Measurements from ENCODE around the gene SGMS1.

Gene SGMS1

GRCh38 chr10:50605951-50606270 is 17.8 kb downstream of the SGMS1 start:
- TF ChIP-seq EZH2phosphoT487 (IDR thresholded peaks at IDR 0.05; ENCODE audit: low read depth): no peak
- TF ChIP-seq CTCF (IDR thresholded peaks at IDR 0.05; ENCODE audit: low read depth, low read length): no peak
- Histone ChIP-seq H3K4me2 (ENCODE audit: low read length) (no peak overlapping the region), H3K27ac (ENCODE audit: low read length) (no peak overlapping the region), H3K4me1 (ENCODE audit: low read length) (peaks cover 13% of the 10 kb centered on the region), H3K9me3 (ENCODE audit: insufficient read depth, low read length) (no peaks in the 10 kb centered on the region), H3K27me3 (ENCODE audit: low read depth, low read length) (no peaks in the 10 kb centered on the region), H4K20me1 (ENCODE audit: insufficient read depth, low read length) (0 out of 2 replicates have a peak, but pooled peaks cover 7% of the 10 kb centered on the region), H3K79me2 (ENCODE audit: low read length) (peaks cover 32% of the 10 kb centered on the region), H2AFZ (ENCODE audit: low read depth, low read length) (no peak overlapping the region), H3K36me3 (replicated peaks; ENCODE audit: low read depth, low read length) (no peaks in the 10 kb centered on the region), H3K4me3 (ENCODE audit: low read length) (no peak overlapping the region), H3K9ac (ENCODE audit: low read length) (no peak overlapping the region)

DNA sequence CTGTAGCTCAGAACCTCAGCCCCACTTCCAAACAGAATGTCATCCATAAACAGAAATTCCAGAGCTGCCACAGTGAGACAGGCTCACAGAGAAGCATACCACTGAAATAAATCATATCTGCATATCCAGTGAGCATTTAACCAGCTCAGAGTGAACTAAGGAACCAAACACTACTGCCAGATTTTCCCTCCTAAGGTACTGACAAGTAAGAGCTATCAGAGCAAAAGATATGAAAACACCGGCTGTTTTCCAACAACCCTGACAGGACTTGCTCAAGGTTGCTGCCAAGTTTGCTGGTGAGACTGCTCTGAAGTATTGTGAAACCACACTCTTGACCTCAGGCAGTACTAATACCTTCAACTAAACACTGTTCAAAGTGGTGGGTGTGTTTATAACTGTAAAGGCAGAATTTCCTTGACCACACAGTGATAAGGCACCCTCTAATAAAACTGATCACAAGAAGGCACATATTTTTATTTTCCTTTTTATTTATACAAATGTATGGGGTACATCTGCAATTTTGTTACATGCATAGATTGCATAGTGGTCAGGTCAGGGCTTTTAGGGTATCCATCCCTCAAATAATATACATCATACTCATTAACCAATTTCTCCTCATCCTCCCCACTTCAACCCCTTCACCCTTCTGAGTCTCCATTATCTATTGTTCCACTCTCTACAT is 18.3 kb downstream of the SGMS1 start:
- H3K4me1 ChIP-seq (ENCODE audit: low read length): peaks cover 13% of the 10 kb centered on the region
- H3K9me3 ChIP-seq (ENCODE audit: insufficient read depth, low read length): no peaks in the 10 kb centered on the region
- peaks cover 29% of the 10 kb centered on the region for H3K79me2 ChIP-seq (ENCODE audit: low read length)
- H3K4me3 ChIP-seq (ENCODE audit: low read length): no peak overlapping the region
- no peak overlapping the region for H2AFZ ChIP-seq (ENCODE audit: low read depth, low read length)
- H3K4me2 ChIP-seq (ENCODE audit: low read length): no peak overlapping the region
- no peaks in the 10 kb centered on the region for H3K36me3 ChIP-seq (replicated peaks; ENCODE audit: low read depth, low read length)
- H3K27me3 ChIP-seq (ENCODE audit: low read depth, low read length): no peaks in the 10 kb centered on the region
- H3K9ac ChIP-seq (ENCODE audit: low read length): no peak overlapping the region
- no peak overlapping the region for H3K27ac ChIP-seq (ENCODE audit: low read length)
- 0 out of 2 replicates have a peak, but pooled peaks cover 7% of the 10 kb centered on the region for H4K20me1 ChIP-seq (ENCODE audit: insufficient read depth, low read length)
- TF ChIP-seq EZH2phosphoT487 (IDR thresholded peaks at IDR 0.05; ENCODE audit: low read depth): no peak
- no peak for TF ChIP-seq CTCF (IDR thresholded peaks at IDR 0.05; ENCODE audit: low read depth, low read length)

DNA sequence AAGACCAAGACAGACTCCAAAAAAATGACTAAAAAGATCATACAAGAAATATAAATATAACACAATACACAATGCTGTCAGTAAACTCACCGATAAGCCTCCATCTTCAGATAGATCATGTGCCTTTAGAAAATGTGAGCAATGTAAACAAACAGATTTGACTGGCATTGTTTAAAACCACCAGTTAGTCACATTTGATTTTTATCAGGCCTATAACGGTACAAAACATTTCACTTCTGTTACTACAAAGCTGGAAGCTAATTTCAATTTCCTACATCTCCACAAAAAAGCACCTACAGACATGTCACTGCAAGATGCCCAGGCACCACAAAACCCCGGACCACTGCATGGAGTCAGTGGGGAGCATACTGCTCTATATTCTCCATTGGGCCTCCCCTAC is 18.9 kb downstream of the SGMS1 start:
- Histone ChIP-seq H4K20me1 (ENCODE audit: insufficient read depth, low read length) (0 out of 2 replicates have a peak, but pooled peaks cover 5% of the 10 kb centered on the region), H2AFZ (ENCODE audit: low read depth, low read length) (no peak overlapping the region), H3K27ac (ENCODE audit: low read length) (no peak overlapping the region), H3K4me3 (ENCODE audit: low read length) (no peak overlapping the region), H3K79me2 (ENCODE audit: low read length) (peaks cover 27% of the 10 kb centered on the region), H3K9me3 (ENCODE audit: insufficient read depth, low read length) (no peaks in the 10 kb centered on the region), H3K4me2 (ENCODE audit: low read length) (no peak overlapping the region), H3K4me1 (ENCODE audit: low read length) (peaks cover 13% of the 10 kb centered on the region), H3K9ac (ENCODE audit: low read length) (no peak overlapping the region), H3K27me3 (ENCODE audit: low read depth, low read length) (no peaks in the 10 kb centered on the region), H3K36me3 (replicated peaks; ENCODE audit: low read depth, low read length) (no peaks in the 10 kb centered on the region)
- TF ChIP-seq EZH2phosphoT487 (IDR thresholded peaks at IDR 0.05; ENCODE audit: low read depth): no peak

- no peaks in the 10 kb centered on the region for H3K9me3 ChIP-seq (ENCODE audit: insufficient read depth, low read length)
- H3K4me2 ChIP-seq (ENCODE audit: low read length): peak overlapping the region; percentile 65
- H3K79me2 ChIP-seq (ENCODE audit: low read length): peaks cover 23% of the 10 kb centered on the region
- TF ChIP-seq EZH2phosphoT487 (IDR thresholded peaks at IDR 0.05; ENCODE audit: low read depth) (no peak), CTCF (IDR thresholded peaks at IDR 0.05; ENCODE audit: low read depth, low read length) (no peak)
- H3K27me3 ChIP-seq (ENCODE audit: low read depth, low read length): no peaks in the 10 kb centered on the region
- 0 out of 2 replicates have a peak, but pooled peaks cover 4% of the 10 kb centered on the region for H4K20me1 ChIP-seq (ENCODE audit: insufficient read depth, low read length)
- no peak overlapping the region for H3K27ac ChIP-seq (ENCODE audit: low read length)
- no peaks in the 10 kb centered on the region for H3K36me3 ChIP-seq (replicated peaks; ENCODE audit: low read depth, low read length)
- H2AFZ ChIP-seq (ENCODE audit: low read depth, low read length): no peak overlapping the region
- peak overlapping the region; percentile 45 for H3K4me3 ChIP-seq (ENCODE audit: low read length)
- peaks cover 13% of the 10 kb centered on the region for H3K4me1 ChIP-seq (ENCODE audit: low read length)
- H3K9ac ChIP-seq (ENCODE audit: low read length): no peak overlapping the region
Measured at GRCh38 chr10:50604049-50604640, 19.6 kb downstream of the SGMS1 start.
